Erythroblast (primary cell): Measurements from ENCODE around the gene SCARB1.

Source experiments
- DNase-seq, 2 experiments: peaks; one replicate each; lab custom pipeline; 2025; lab: John Stamatoyannopoulos, UW
- GATA1 ChIP-seq: IDR thresholded peaks from 2 replicates; pipeline ENCODE4 v1.6.1; 2011; ENCODE audit warnings: low read depth, mild to moderate bottlenecking, control low read depth, low read length, moderate library complexity
- POLR2A ChIP-seq: IDR thresholded peaks from 2 replicates; pipeline ENCODE4 v1.6.1; 2011; ENCODE audit warnings: mild to moderate bottlenecking, low read length

The SCARB1 gene

GRCh38 chr12:124786061-124786964 lies 77.4 kb downstream of the SCARB1 start:
- DNase-seq = no peak
- TF ChIP-seq GATA1 (no peak), POLR2A (no peak)

DNA sequence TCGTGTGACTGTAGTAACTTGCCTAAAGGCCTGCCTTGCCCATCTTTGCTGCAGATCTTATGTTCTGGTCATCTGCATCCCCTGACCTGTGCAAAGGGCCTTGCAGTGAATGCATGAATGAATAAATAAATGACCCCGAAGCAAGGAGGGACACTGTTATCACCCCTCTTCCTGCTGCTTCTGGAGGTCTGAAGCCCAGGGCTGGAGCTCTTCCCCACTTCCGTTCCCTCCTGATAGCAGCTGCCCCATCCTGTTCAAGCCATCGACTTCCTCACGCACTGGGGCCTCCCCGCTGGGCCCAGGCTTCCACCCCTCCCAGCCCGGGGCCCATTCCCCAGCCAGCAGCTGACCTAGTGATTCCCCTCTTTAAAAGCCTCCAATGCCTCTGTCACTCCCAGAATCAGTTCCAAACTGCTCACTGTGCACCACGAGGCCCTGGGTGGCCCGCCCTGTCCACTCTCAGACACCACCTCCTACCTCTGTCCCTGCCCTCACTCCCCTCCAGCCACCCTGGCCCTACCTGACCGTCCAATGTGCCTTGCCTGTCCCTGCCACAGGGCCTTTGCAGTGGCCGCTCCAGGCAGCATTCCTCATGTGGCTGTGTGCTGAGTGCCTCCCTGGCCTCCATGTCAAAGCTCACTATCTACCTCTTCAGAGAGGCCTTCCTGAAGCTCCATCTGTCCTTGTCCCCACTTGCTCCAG lies 78.6 kb downstream of the SCARB1 start:
- DNase-seq = no peak

DNA sequence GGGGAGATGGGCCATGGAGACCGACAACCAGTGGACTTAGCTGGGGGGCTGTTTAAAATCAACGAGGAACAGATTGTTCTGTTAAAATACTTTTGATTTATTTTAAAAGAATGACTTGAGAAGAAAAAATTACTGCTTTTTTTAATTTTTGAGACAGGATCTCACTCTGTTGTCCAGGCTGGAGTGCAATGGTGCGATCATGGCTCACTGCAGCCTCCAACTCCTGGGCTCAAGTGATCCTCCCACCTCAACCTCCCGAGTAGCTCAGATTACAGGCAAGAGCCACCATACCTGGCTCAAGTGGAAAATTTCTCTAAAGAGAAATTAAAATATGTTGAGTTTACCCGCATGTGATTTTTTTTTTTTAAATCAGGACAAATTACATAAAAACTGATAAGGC lies 80.6 kb downstream of the SCARB1 start:
- no peak for DNase-seq
- TF ChIP-seq GATA1 (no peak), POLR2A (no peak)

More for the DNA sequence above, 78.6 kb downstream of the SCARB1 start:
- no peak for TF ChIP-seq POLR2A
- TF ChIP-seq GATA1 = no peak

DNA sequence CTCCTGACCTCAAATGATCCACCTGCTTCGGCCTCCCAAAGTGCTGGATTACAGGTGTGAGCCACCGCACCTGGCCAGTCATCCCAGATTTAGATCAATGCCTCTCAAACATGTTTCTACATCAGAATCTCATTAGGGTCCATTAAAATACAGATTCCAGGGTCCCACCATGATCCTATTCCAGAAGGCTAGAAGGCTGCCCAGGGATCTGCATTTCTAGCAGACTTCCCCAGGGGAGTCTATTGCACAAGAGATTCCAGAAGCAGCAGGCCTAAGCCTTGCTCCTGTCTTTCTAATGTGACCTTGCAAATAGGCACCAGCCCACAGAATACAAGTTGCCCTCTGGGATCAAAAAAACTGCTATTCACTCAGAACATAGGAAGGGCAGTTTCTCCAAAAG lies 81.5 kb downstream of the SCARB1 start:
- no peak for DNase-seq
- TF ChIP-seq POLR2A = no peak
- TF ChIP-seq GATA1 = no peak

DNA sequence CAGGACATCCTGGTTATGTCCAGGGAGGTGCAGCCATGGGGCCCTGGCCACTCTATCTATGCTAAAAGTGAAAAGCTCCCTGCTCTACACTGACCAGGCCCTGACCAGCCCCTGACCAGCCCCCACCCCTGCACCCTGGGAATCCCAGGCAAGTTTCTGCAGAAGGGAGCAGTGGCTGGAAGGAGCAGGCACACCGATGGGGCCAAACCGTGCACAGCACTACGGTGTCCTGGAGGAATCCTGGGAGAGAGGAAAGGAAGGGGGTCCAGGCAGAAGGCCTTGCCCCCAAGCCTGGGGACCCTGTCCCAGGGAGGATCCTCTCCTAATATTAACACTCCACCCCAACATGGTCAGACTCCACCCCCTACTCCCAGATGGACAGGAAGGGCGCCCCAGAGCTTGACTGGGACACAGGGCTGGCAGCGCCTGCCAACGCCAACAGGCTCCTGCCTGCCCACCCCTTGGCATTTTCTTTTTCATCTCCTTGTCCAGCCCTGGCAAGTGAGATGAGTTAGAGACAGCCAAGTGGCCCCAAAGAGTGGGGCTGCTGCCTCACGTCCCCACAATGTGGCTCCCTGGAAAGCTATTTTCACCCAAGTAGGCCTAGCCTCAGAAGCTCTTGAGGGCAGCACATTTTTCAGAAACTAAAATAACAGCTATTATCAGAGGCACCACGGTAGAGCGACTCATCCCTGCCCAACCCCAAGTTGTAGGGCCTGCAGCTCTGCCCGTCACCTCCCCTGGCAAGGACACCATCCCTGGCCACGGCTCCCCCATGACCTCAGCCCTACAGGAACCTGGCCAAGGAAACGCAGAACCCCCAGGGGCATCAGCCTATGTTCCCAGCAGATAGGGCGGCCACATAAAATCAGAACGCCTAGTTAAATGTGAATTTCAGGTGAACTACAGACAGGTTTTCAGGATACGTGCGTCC lies 82.6 kb downstream of the SCARB1 start:
- DNase-seq = no peak
- no peak for TF ChIP-seq GATA1
- no peak for TF ChIP-seq POLR2A

DNA sequence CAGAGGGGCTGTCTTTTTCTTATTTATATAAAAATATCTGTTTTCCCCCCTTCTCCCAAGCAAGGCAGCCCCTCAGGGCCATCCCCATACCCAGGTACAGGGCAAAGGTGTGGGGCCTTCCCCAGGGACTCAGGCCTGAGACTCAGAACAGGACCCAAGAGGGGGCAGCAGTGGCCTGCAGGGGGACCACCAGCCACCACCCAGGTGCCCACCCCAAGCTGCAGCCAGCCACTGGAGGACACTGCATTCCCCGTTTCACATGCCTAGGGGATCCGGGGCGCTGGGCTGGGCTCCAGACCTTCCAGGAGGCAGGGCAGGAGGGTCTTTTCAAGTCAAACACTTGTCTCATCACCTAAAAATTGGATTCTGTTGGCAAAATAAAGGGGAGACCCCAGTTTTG lies 83.3 kb downstream of the SCARB1 start:
- TF ChIP-seq POLR2A (no peak), GATA1 (no peak)
- no peak for DNase-seq

DNA sequence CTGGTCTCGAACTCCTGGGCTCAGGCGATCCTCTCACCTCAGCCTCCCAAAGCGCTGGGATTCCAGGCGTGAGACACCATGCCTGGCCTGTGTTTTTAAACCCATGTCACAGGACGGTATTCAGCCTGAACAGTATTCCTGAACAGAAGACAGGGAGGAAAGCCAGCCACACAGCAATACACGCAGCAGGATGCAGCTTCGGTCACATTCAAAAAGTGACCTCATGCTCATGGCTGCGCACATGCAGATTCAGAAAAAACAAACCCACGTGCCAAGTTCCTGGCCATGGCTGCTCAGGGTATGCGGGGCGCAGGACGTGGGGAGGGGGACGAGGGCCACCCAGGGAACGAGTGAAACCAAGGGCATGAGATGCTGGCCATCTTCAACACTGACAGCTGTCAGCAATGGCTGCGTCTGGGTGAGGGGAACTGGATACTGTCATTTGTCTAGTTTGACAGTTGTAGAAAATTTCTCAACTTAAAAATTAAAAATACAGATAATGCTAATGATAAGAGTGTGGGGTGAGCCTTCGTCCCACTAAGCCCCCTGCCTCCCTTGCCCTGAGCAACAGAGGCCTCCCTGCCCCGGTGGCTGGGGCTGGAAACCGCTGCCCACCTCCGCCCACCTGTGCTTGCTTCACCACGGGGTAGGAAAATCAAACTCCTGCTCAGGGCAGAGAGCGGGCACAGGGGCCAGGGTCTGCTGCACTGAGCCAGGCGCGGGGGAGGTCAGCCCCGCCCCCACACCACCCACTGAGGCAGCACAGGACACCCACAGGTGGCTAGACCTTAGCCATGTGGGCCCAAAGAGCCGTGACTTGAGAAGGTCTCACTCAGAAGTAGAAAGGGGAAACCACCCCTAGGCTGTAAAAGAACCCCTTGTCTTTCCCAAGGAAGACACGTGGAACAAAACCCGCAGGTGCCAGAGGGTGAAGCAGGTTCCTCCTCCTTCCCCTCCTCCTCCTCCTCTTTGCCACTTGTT lies 84.2 kb downstream of the SCARB1 start:
- no peak for TF ChIP-seq GATA1
- no peak for TF ChIP-seq POLR2A
- DNase-seq = no peak

- TF ChIP-seq GATA1 = no peak
- TF ChIP-seq POLR2A = no peak
- DNase-seq = no peak
Measured at GRCh38 chr12:124778411-124778810, 85.3 kb downstream of the SCARB1 start.

- no peak for TF ChIP-seq GATA1
- TF ChIP-seq POLR2A = no peak
- DNase-seq = no peak
Measured at GRCh38 chr12:124777399-124778372, 86.0 kb downstream of the SCARB1 start.

- DNase-seq = no peak
- TF ChIP-seq POLR2A (no peak), GATA1 (no peak)
Measured at GRCh38 chr12:124776125-124776513, 87.5 kb downstream of the SCARB1 start.

DNA sequence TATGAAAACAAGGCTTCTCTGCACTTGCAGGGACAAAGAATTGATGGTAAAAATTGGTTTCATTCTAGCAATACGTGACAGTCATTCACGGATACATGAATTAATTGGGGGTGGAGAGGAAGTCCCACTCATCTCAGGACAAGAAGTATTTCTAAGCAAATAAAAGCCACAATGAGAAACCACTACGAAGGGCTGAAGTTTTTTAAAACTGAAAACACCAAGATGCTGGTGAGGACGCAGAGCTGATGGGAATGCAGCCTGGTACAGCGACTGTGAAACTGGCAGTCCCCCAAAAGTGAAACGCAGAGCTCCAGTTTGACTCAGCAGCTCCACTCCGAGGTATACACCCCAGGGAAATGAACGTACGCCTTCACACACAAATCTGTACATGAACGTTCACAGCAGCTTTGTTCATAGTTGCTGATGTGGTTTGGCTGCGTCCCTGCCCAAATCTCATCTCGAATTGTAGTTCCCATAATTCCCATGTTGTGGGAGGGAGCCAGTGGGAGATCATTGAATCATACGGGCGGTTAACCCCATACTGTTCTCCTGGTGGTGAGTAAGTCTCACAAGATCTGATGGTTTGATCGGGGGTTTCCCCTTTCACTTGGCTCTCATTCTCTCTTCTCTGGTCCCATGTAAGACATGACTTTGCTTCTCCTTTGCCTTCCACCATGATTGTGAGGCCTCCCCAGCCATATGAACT lies 89.0 kb downstream of the SCARB1 start:
- TF ChIP-seq POLR2A (no peak), GATA1 (no peak)
- DNase-seq = no peak
